Kidney (tissue), 22 donors: Measurements from ENCODE around the gene MAP3K3. TPM values are rescaled to one million over a fixed set of nuclear protein-coding genes. Genes with fewer than 3 reads are reported as not detected.

ENCODE experiments used
- DNase-seq, 5 donors: peaks; one replicate each; pipeline ENCODE4 v3.0.0-alpha.2; 2013 to 2020
- FAIRE-seq: peaks from 2 replicates; lab custom pipeline; 2012; peaks lifted over from hg19 to GRCh38; lab: Jason Lieb, UNC
- H3K27ac ChIP-seq, 2 donors: one replicate each; pipeline ENCODE4 v1.7.0; 2013; ENCODE audit warnings: low read depth in 2 of 2, low read length in 2 of 2, inconsistent platforms in 1 of 2
- H3K27me3 ChIP-seq: one replicate; pipeline ENCODE4 v1.7.1; 2013; ENCODE audit warnings: low read length, inconsistent platforms; ENCODE audit not compliant: control insufficient read depth, insufficient read depth
- H3K36me3 ChIP-seq, 3 donors: one replicate each; pipeline versions ENCODE4 v1.7.0 to v1.7.1; 2013; ENCODE audit warnings: low read length in 3 of 3, control low read depth in 1 of 3, inconsistent platforms in 1 of 3; ENCODE audit not compliant: insufficient read depth in 3 of 3, control insufficient read depth in 2 of 3
- H3K4me1 ChIP-seq, 3 donors: one replicate each; pipeline versions ENCODE4 v1.7.0 to v1.7.1; 2013; ENCODE audit warnings: low read length in 3 of 3, inconsistent platforms in 1 of 3, low read depth in 1 of 3; ENCODE audit not compliant: control insufficient read depth in 2 of 3, insufficient read depth in 2 of 3
- H3K4me3 ChIP-seq, 3 donors: one replicate each; pipeline versions ENCODE4 v1.7.0 to v1.8.1; 2013; ENCODE audit warnings: low read length in 3 of 3, control low read depth in 1 of 3, inconsistent platforms in 1 of 3
- H3K9ac ChIP-seq, 3 donors: one replicate each; pipeline versions ENCODE4 v1.7.0 to v1.7.1; 2013; ENCODE audit warnings: low read length in 3 of 3, control low read depth in 1 of 3, inconsistent platforms in 1 of 3
- H3K9me3 ChIP-seq, 3 donors: one replicate each; pipeline versions ENCODE4 v1.7.0 to v1.7.1; 2013; ENCODE audit warnings: low read length in 3 of 3, control low read depth in 1 of 3, inconsistent platforms in 1 of 3; ENCODE audit not compliant: control insufficient read depth in 2 of 3, insufficient read depth in 1 of 3
- CTCF ChIP-seq: IDR thresholded peaks from 3 replicates; pipeline ENCODE4 v1.5.1; 2012; ENCODE audit warnings: mild to moderate bottlenecking, moderate library complexity, borderline replicate concordance; ENCODE audit not compliant: insufficient read depth; ENCODE audit errors: extremely low read depth
- intact Hi-C: fragments of 100-400 bp; cut with DNase I; formaldehyde crosslinking; loops from one replicate; pipeline ENCODE4 v1.11.1; 2022
- long read RNA-seq, 10 donors: library from polyadenylated mRNA in 1 of 10; unstranded in 1 of 10; transcript quantifications; one replicate each; pipeline ENCODE4 v2.0.0 and lab custom pipeline, GENCODE V29; 2021 to 2026
- polyA plus RNA-seq: library from polyadenylated mRNA; stranded (reverse); fragments of 350-450 nt; fragmentation: Illumina TruSeq; extraction: RNeasy Lipid Tissue Mini Kit (QIAGEN cat#74804); gene quantifications from one replicate; pipeline ENCODE4 v1.2.3, GENCODE V29; 2014; ENCODE audit warnings: low read depth, low replicate concordance; ENCODE audit not compliant: insufficient read depth
- total RNA-seq: library from RNA; stranded (reverse); fragmentation: NEBNext Ultra II Directional; extraction: Animal tissue kit (Norgen Biotek cat#: 25700); gene quantifications from one replicate; pipeline ENCODE4 v1.2.1, GENCODE V29; 2021
- donor health status: control.
- donor health status: control.
- donor health status: control.
- donor health status: control.
- donor health status: control.
- donor health status: DM: yes; HTN: yes; CAD: no.
- donor health status: Normal renal cell carcinoma (clear cell type).

Gene MAP3K3
- total RNA-seq = 50.5 TPM
- 17.4 TPM for polyA plus RNA-seq
- long read RNA-seq, donor 1, partial matches to known transcripts = 0 of 1 reads
- long read RNA-seq, donor 1, other reads (novel, unspliced or antisense) = 0 of 1 reads
- long read RNA-seq, donor 2 = 0 reads
- long read RNA-seq, donor 3, partial matches to known transcripts = 0 of 2 reads
- long read RNA-seq, donor 3, other reads (novel, unspliced or antisense) = 0 of 2 reads
- long read RNA-seq, donor 4, full-length matches to known transcripts = 2 of 2 reads
- long read RNA-seq, donor 4, partial matches to known transcripts = 0 of 2 reads
- long read RNA-seq, donor 4, other reads (novel, unspliced or antisense) = 0 of 2 reads
- long read RNA-seq, donor 5 = 0 reads
- long read RNA-seq, donor 6, partial matches to known transcripts = 5 of 21 reads
- long read RNA-seq, donor 6, other reads (novel, unspliced or antisense) = 16 of 21 reads
- long read RNA-seq, donor 7, full-length matches to known transcripts = 29 of 60 reads
- long read RNA-seq, donor 7, partial matches to known transcripts = 21 of 60 reads
- long read RNA-seq, donor 7, other reads (novel, unspliced or antisense) = 10 of 60 reads
- long read RNA-seq, donor 8, partial matches to known transcripts = 5 of 28 reads
- long read RNA-seq, donor 8, other reads (novel, unspliced or antisense) = 21 of 28 reads
- long read RNA-seq, donor 9, partial matches to known transcripts = 0 of 1 reads
- long read RNA-seq, donor 9, other reads (novel, unspliced or antisense) = 0 of 1 reads
- long read RNA-seq, donor 10, partial matches to known transcripts = 1,408 of 1,419 reads
- long read RNA-seq, donor 10, other reads (novel, unspliced or antisense) = 8 of 1,419 reads

- Histone ChIP-seq H3K27ac (peak within 1 kb of the TSS; percentile 66 to 76), H3K4me3 (peak within 1 kb of the TSS; percentile 45 to 79 (median 75)), H3K27me3 (no peaks in the 10 kb centered on the region), H3K9ac (peak within 1 kb of the TSS; percentile 21 to 67 (median 61)), H3K9me3 (no peaks in the 10 kb centered on the region), H3K36me3 (no peaks in the 10 kb centered on the region), H3K4me1 (peaks cover 0 to 20% (median 13%) of the 10 kb centered on the region in 3 donors)
- no peak for TF ChIP-seq CTCF
- peak; percentile 100 for DNase-seq
- peak; percentile 98 for FAIRE-seq
- intact Hi-C loops = no loop called here
Measured at GRCh38 chr17:63621684-63622573, at the start of gene MAP3K3. Gene MAP3K3, plus strand, starts transcription at chr17:63622417. Its CDS starts 343 bp downstream, at chr17:63622760.

DNA sequence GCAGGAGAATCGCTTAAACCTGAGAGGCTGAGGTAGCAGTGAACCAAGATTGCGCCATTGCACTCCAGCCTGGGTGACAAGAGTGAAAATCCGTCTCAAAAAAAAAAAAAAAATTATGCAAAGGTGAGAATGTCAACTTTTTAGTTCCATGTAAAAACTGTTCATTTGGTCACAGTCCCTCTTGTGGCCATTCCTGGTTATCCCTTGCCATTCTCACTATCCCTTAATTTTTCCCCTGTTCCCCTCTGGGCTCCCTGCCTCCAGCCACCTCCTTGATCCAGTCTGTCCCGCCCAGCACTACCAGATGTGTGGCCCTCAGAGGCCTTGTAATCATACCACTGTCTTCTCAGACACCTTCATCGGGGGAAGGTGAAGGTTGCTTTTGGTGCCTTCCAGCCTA is 48.6 kb upstream of the MAP3K3 start:
- Histone ChIP-seq H3K4me3 (no peak overlapping the region), H3K27ac (no peak overlapping the region), H3K27me3 (no peaks in the 10 kb centered on the region), H3K4me1 (no peaks in the 10 kb centered on the region), H3K36me3 (no peaks in the 10 kb centered on the region), H3K9me3 (no peaks in the 10 kb centered on the region), H3K9ac (no peak overlapping the region)
- no peak for FAIRE-seq
- DNase-seq = no peak
- intact Hi-C loops = no loop called here
- TF ChIP-seq CTCF = no peak

DNA sequence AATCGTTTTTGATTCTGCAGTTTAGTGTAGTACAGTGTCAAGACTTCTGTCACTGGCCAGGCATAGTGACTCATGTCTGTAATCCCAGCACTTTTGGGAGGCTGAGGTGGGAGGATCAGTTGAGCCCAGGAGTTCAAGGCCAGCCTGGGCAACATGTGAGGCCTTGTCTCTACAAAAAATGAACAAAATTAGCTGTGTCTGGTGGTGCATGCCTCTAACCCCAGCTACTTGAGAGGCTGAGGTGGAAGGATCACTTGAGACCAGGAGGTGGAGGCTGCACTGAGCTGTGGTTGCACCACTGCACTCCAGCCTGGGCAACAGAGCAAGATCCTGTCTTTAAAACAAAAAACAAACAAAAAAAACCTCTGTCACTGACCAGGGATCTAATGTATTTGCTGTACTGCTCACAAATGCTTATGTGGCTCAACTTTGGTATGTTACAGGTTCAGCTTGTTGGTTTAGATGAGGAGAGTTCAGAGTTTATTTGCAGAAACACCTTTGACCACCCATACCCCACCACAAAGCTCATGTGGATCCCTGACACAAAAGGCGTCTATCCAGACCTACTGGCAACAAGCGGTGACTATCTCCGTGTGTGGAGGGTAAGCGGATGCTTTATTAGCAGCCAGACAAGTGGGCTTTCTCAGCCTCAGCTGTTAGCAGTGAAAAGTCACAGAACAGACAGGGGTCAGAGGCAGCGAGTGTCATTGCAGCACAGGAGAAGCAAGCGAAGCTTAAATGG is 44.0 kb upstream of the MAP3K3 start:
- DNase-seq = no peak
- intact Hi-C loops = no loop called here
- H3K36me3 ChIP-seq = peaks cover 5 to 20% (median 18%) of the 10 kb centered on the region in 3 donors
- no peak overlapping the region for H3K4me3 ChIP-seq
- H3K9me3 ChIP-seq = no peaks in the 10 kb centered on the region
- no peak overlapping the region for H3K9ac ChIP-seq
- no peak for FAIRE-seq
- peaks cover 0 to 3% (median 2%) of the 10 kb centered on the region in 3 donors for H3K4me1 ChIP-seq
- no peaks in the 10 kb centered on the region for H3K27me3 ChIP-seq
- no peak for TF ChIP-seq CTCF
- no peak overlapping the region for H3K27ac ChIP-seq
